ENCODE results near the gene SDK2.
A peak's percentile ranks its signal among the peaks of the same experiment; 100 is the strongest.
"Not testable (repeated sequence)": the region's sequence is repeated elsewhere in the genome, so short reads cannot be mapped to it uniquely, and the experiment has no call there.

SDK2 gene

DNA sequence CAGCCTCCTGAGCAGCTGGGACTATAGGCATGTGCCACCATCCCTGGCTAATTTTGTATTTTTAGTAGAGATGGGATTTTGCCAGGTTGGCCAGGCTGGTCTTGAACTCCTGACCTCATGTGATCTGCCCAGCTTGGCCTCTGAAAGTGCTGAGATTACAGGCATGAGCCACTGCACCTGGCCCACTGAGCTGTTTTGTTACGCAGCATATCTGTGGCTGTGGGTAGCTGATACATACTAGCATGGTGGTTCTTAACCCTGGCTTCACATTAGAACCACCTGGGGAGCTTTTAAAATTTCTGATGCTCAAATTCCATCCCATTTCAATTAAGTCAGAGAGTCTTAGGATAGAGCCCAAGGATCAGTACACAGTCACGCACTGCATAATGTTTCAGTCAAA lies 190.8 kb downstream of the SDK2 start:
- not testable (repeated sequence) for DNase-seq (ENCODE audit: low spot score)

DNA sequence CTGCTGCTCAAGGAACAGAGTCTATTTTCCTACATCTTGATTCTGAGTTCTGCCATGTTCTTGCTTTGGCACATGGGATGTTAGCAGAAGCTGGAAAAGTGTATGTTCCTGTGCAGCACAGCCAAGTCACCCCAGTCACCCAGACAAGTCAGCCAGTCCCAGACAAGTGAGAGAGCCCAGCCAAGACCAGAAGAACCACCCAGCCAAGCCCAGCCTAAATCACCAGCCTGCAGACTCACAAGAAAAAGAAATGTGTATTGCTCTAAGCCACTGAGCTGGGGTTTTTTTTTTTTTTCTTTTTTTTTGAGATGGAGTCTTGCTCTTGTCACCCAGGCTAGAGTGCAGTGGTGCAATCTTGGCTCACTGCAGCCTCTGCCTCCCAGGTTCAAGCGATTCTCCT lies 191.2 kb downstream of the SDK2 start:
- no peak for DNase-seq (ENCODE audit: low spot score)

DNA sequence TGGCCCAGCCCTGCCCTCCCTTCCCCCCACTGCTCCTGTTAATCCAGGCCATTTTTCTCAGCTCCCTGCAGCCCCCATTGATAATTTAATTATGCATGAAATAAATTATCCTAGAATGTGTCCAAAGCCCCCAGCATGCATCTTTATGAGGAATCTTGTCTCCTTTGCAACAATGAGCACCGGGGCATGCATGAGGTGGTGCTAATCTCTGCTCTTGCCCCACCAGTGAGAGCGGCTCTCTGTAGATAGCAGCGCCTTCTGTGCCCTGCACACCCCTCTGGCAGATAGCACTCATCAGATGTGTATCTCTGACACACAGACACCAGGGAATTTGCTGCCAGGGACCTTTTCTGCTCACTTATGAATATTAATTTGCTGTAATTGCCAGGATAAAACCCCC lies 192.2 kb downstream of the SDK2 start:
- no peak for DNase-seq (ENCODE audit: low spot score)

GRCh38 chr17:73447319-73447718 lies 196.9 kb downstream of the SDK2 start:
- no peak for DNase-seq (ENCODE audit: low spot score)

- DNase-seq (ENCODE audit: low spot score) = no peak
Observed at GRCh38 chr17:73446617-73447016, 197.6 kb downstream of the SDK2 start.

- no peak for DNase-seq (ENCODE audit: low spot score)
Observed at GRCh38 chr17:73445466-73445865, 198.8 kb downstream of the SDK2 start.

DNA sequence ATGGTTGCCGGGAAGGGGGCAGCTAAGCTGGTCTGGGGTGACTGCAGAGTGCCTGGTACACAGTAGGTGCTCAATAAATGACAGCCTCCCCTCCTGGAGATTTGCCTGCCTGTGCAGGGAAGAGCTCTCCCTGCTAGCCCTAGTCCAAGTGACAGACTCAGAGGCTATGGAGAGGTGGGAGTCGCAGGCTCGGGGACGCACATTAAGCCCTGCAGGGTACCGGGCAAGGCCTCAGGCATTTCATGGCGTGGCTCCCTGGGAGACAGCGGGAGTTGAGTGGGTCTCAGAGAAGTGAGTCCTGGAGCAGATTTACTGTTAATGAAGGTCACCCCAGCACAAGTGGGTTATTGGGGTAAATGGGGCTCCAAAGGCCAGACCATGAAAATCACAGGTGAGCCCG lies 200.2 kb downstream of the SDK2 start:
- no peak for DNase-seq (ENCODE audit: low spot score)

GRCh38 chr17:73439597-73439996 lies 204.6 kb downstream of the SDK2 start:
- DNase-seq (ENCODE audit: low spot score) = no peak

DNA sequence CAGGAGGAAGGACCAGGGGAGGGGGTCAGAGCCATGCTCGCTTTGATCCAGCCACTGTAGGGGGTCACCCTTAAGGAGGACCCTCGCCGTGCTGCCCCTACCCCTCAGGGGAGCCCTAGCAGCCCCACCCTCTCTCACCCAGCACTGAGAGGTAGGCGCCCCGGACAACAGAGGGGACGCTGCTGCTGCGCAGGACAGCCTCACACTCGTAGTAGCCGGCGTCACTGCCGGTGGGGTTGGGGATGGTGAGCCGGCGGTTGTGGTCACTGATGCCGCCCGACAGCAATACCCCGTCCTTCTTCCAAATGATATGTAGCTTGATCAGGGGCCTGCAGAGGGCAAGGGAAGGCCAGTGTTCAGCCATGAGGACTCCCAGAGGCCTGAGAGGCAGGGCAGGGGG lies 206.4 kb downstream of the SDK2 start:
- no peak for DNase-seq (ENCODE audit: low spot score)

GRCh38 chr17:73436954-73437353 lies 207.3 kb downstream of the SDK2 start:
- no peak for DNase-seq (ENCODE audit: low spot score)

- DNase-seq (ENCODE audit: low spot score) = no peak
Observed at GRCh38 chr17:73435412-73435811, 208.8 kb downstream of the SDK2 start.

- DNase-seq (ENCODE audit: low spot score) = no peak
Observed at GRCh38 chr17:73434154-73434553, 210.1 kb downstream of the SDK2 start.

DNA sequence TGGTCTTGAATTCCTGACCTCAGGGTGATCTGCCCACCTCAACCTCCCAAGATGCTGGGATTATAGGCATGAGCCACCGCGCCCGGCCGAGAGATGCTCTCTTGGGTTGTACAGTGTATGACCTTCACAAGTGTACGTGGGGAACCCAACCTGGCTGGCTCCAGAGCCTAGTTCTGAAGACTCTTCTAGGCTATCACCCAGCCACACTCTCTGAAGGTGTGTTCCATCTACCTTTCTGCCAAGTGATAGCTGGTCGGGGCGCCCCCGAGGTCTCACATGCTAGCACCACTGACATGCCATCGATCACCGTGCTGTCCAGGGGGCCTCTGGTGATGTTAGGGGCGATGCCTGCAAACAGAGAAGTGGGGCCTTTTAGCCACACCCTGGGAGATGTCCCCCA lies 210.7 kb downstream of the SDK2 start:
- no peak for DNase-seq (ENCODE audit: low spot score)

DNA sequence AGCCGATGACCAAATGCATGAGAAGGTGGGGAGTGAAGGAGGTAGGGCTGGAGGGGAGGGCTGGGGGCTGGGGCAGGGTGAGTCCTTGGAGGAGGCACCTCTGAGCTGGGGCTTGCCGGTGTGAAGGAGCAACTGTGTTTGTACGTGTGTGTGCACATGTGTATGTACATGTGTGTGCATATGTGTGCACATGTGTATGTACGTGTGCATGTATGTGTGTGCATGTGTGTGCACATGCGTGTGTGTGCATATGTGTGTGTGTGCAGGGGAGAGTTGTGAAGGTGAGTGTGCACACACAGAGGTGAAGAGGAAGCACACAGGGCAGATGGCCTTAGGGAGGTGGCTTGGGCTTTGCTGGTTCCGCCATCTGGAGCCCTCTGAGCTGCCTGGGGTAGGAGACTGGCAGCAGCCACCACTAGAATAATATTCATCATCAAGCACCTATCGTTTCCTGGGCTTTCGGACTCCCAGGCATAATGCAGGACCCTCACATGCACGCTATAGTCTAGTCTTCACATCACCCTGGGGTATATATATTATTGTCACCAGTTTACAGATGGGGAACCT lies 211.5 kb downstream of the SDK2 start:
- DNase-seq (ENCODE audit: low spot score) = no peak

DNA sequence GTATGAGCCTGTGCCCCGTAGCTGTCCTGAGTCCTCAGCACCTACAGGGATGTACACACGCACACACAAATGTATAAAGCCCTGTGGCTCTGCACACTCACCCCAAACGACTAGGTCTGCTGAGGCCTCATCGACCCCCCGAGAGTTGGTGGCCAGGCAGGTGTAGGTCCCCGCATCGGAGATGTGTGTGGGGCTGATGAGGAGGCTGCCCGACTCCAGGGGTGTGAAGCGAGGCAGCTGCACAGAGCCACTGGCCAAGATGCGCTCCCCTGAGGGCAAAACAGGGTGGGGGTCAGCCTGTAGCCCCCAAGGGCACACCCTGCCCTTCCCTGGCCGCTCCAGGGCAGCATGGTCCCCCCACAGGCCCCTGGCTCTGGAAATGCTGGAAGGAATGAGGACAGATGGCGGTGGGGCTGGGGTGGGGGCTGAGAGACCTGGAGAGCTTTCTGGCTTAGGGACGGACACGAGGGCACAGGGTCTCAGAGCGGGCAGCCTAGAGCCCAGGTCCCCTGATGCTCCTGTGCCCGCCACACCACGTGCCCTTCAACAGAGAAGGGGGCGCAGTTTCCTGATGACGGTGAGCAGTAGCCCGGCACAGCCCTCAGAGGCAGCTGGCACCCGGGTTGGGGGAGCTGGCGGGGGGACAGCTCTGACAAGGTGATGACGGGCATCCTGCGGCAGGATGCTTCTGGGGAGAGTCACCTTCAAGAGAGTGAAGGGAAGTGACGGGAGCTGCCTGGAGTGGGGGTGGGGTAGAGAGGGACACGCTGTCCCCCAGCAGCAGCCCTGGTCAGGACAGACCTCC lies 212.6 kb downstream of the SDK2 start:
- DNase-seq (ENCODE audit: low spot score) = no peak

DNA sequence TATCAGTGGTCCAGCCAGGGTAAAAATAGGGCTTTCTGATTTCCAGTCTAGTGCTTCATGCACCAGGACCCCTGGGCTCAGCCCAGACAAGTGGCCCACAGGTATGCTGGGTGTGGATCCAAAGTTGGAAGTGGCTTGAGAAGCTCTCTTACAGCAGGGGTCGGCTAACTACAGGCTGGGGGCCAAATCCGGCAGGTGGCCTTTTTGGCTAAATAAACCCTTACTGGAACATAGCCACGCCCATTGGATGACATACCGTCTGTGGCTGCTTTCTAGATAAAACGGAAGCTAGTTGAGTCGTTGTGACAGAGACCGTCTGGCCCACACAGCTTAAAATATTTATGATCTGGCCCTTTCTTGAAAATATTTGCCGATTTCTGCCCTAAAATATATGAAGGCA lies 213.4 kb downstream of the SDK2 start:
- DNase-seq (ENCODE audit: low spot score) = no peak

- DNase-seq (ENCODE audit: low spot score) = no peak
Observed at GRCh38 chr17:73430165-73430680, 214.0 kb downstream of the SDK2 start.

DNA sequence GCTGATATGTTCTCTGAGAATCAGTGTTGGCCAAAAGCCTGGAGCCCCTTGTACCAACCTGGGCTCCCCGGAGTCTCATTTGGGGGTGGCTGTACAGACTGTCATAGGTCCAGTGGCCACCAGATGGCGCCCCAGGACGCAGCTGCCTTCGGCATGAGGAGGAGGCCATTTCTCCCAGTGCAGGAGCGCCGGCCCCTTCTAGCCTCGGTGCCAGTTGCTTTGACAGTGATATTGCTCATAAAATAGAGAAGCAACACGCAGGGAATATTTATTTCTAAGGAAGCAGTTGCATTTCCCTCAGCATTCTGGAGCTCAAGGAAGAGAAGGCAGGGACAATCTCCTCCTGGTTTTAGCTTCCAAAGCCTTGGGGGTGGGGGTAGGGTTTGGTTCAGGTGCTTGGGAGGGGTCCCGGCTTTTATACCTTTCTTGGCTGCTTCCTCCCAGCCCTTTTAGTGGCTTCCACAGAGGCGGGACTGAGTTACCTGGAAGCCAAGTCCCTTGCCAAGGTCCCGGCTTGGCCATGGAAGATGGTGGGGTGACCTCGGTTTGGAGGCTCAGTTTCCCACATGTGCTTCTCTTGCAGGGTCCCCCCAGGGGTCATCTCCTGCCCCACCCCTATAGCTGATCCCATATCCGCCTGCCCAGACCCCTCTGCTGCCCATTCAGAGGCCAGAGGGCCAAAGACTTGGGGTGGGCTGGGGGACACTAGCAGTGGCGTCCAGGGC lies 214.6 kb downstream of the SDK2 start:
- DNase-seq (ENCODE audit: low spot score) = peak; percentile 85

- no peak for DNase-seq (ENCODE audit: low spot score)
Observed at GRCh38 chr17:73427198-73427597, 217.0 kb downstream of the SDK2 start.

- DNase-seq (ENCODE audit: low spot score) = no peak
Observed at GRCh38 chr17:73424571-73424970, 219.7 kb downstream of the SDK2 start.

DNA sequence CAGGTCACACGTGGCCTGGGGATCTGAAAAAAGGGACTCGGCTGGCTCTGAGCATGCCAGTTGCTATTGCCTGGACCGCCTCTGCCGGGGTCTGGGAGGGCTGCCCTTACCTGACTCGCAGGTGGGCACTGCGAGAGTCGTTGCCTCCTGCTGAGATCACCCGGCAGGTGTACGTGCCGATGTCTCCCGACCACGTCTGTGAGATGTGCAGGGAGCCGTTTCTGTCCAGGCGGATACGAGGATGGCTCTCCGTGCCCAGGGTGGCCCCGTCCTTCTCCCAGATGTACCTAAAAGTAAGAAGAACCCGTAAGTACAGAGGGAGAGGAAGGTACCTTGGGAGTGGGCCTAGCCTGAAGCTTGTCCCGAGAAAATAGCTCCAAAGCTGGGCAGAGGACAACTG lies 220.4 kb downstream of the SDK2 start:
- DNase-seq (ENCODE audit: low spot score) = no peak

GRCh38 chr17:73423159-73423715 lies 221.0 kb downstream of the SDK2 start:
- DNase-seq (ENCODE audit: low spot score) = no peak

GRCh38 chr17:73422121-73422520 lies 222.1 kb downstream of the SDK2 start:
- DNase-seq (ENCODE audit: low spot score) = no peak

All from germinal center (tissue), 1 donor.